ENCODE measurements around the gene FRMD5. TPM values are rescaled to one million over a fixed set of nuclear protein-coding genes. Genes with fewer than 3 reads are reported as not detected.

The FRMD5 gene
- total RNA-seq, 3 donors from 2014 or later, result 1.8 to 2.3 (median 1.9) TPM

DNA sequence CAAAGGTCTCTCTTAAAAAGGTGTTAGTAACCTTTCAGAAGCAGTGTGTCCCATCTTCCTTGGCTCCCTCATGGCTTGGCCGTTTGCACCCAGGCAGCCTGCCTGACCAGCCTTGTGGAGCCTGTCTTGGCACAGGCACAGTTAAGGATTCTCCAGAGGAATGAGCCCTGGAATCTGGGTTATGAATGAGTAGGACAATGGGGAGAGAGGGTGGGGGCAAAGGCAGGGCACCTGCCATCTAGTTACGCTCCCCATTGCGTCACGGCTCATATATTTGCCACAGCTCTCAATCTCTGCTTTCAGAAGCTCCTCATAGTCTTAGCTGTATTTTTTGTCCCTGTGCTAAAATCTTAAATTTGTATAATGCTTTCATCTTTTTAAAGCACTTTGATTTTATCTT is 317.7 kb downstream of the FRMD5 start:
- Histone ChIP-seq H3K4me3 (no peak overlapping the region), H3K9me3 (no peaks in the 10 kb centered on the region), H3K36me3 (ENCODE audit: low read depth) (no peaks in the 10 kb centered on the region), H3K4me1 (ENCODE audit: low read depth) (no peaks in the 10 kb centered on the region)
- intact Hi-C loops (cut with DNase I, micrococcal nuclease), result no loop called here
- no peak for ATAC-seq
- TF ChIP-seq CTCF (IDR thresholded peaks at IDR 0.05), result no peak
- DNase-seq, result no peak

DNA sequence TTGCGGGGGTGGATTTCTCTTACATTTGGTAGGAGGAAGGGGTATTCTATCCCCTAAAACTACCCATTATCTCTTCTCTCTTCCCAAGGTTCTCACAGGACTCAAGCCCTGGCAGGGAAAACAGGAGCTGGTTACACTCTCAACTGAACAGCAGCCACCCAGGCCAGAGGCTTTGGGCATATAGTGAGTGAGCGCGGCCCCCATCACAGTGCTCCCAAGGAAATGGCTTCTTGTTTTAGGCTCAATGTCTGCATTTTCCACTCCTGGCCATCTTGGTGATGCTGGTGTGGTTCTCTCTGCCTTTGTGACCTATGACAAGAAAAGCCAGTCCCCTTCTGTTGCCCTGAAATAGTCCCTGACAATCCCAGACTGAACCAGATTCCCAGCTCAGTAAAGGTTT is 318.2 kb downstream of the FRMD5 start:
- DNase-seq, result no peak
- Histone ChIP-seq H3K9me3 (no peaks in the 10 kb centered on the region), H3K4me1 (ENCODE audit: low read depth) (no peaks in the 10 kb centered on the region), H3K4me3 (no peak overlapping the region), H3K36me3 (ENCODE audit: low read depth) (no peaks in the 10 kb centered on the region)
- TF ChIP-seq CTCF (IDR thresholded peaks at IDR 0.05), result no peak
- ATAC-seq, result no peak
- intact Hi-C loops (cut with DNase I, micrococcal nuclease), result no loop called here

GRCh38 chr15:43873651-43874050 is 321.4 kb downstream of the FRMD5 start:
- intact Hi-C loops (cut with DNase I, micrococcal nuclease), result no loop called here

DNA sequence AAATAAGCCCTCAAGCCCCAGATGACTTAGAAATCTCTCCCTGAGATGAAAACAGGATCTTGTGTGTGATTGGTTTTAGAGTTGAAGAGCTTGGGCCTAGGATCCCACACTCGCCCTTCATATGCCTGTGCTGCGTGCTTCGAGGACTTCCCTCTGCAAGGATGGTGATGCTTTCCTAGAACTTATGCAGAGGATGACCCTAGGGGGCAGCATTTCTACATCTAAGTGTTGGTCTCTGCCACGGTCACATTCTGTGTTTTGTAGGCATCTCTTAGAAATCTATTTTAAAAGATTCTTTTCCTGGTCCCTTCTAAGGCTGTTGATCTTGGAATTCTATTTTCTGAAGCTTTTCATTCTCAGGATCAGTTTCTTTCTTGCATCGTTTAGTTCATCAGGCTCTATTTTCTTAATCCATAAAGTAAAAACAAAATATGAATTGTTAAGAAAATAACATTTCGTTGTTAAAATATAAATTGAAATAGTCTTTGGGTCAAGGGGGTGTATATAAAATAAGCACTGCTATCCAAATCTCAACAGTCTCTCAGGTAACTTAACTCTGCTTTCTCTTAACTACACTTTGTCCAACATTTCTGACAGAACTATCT is 322.6 kb downstream of the FRMD5 start:
- ATAC-seq (peak; percentile 65), DNase-seq (peak in 1 of 3 donors; percentile 62)
- no peaks in the 10 kb centered on the region for H3K4me1 ChIP-seq (ENCODE audit: low read depth)
- H3K36me3 ChIP-seq (ENCODE audit: low read depth), result no peaks in the 10 kb centered on the region
- no peak overlapping the region for H3K4me3 ChIP-seq
- no peaks in the 10 kb centered on the region for H3K9me3 ChIP-seq
- intact Hi-C loops (cut with DNase I, micrococcal nuclease), result no loop called here
- no peak for TF ChIP-seq CTCF (IDR thresholded peaks at IDR 0.05)

More at GRCh38 chr15:43873651-43874050, 321.4 kb downstream of the FRMD5 start:
- no peak overlapping the region for H3K4me3 ChIP-seq
- ATAC-seq (no peak), DNase-seq (no peak)
- TF ChIP-seq CTCF (IDR thresholded peaks at IDR 0.05), result no peak
- H3K9me3 ChIP-seq, result no peaks in the 10 kb centered on the region
- H3K4me1 ChIP-seq (ENCODE audit: low read depth), result no peaks in the 10 kb centered on the region
- H3K36me3 ChIP-seq (ENCODE audit: low read depth), result no peaks in the 10 kb centered on the region

- H3K9me3 ChIP-seq, result no peaks in the 10 kb centered on the region
- no peaks in the 10 kb centered on the region for H3K4me1 ChIP-seq (ENCODE audit: low read depth)
- H3K36me3 ChIP-seq (ENCODE audit: low read depth), result no peaks in the 10 kb centered on the region
- DNase-seq, result no peak
- no peak for TF ChIP-seq CTCF (IDR thresholded peaks at IDR 0.05)
- no peak for ATAC-seq
- intact Hi-C loops (cut with DNase I, micrococcal nuclease), result no loop called here
- no peak overlapping the region for H3K4me3 ChIP-seq
These were observed 323.2 kb downstream of the FRMD5 start for GRCh38 chr15:43871835-43872234.

GRCh38 chr15:43868406-43868805 is 326.7 kb downstream of the FRMD5 start:
- intact Hi-C loops (cut with DNase I, micrococcal nuclease), result no loop called here
- no peaks in the 10 kb centered on the region for H3K36me3 ChIP-seq (ENCODE audit: low read depth)
- no peak for ATAC-seq

More at GRCh38 chr15:43868406-43868805, 326.7 kb downstream of the FRMD5 start:
- Histone ChIP-seq H3K9me3 (no peaks in the 10 kb centered on the region), H3K4me1 (ENCODE audit: low read depth) (no peaks in the 10 kb centered on the region), H3K4me3 (no peak overlapping the region)
- TF ChIP-seq CTCF (IDR thresholded peaks at IDR 0.05), result no peak
- no peak for DNase-seq
